Measurements from ENCODE around the gene SUPV3L1. TPM values are rescaled to one million over a fixed set of nuclear protein-coding genes. Genes with fewer than 3 reads are reported as not detected.

The SUPV3L1 gene
- total RNA-seq, 3 donors from 2014 or later = 23.7 to 33.5 (median 27.5) TPM

GRCh38 chr10:69253171-69253570, 73.1 kb downstream of the SUPV3L1 start:
- ATAC-seq (no peak), DNase-seq (no peak)
- Histone ChIP-seq H3K36me3 (ENCODE audit: low read depth) (no peaks in the 10 kb centered on the region), H3K9me3 (no peaks in the 10 kb centered on the region), H3K4me1 (ENCODE audit: low read depth) (no peaks in the 10 kb centered on the region), H3K4me3 (no peak overlapping the region)
- TF ChIP-seq, protein P1, sequence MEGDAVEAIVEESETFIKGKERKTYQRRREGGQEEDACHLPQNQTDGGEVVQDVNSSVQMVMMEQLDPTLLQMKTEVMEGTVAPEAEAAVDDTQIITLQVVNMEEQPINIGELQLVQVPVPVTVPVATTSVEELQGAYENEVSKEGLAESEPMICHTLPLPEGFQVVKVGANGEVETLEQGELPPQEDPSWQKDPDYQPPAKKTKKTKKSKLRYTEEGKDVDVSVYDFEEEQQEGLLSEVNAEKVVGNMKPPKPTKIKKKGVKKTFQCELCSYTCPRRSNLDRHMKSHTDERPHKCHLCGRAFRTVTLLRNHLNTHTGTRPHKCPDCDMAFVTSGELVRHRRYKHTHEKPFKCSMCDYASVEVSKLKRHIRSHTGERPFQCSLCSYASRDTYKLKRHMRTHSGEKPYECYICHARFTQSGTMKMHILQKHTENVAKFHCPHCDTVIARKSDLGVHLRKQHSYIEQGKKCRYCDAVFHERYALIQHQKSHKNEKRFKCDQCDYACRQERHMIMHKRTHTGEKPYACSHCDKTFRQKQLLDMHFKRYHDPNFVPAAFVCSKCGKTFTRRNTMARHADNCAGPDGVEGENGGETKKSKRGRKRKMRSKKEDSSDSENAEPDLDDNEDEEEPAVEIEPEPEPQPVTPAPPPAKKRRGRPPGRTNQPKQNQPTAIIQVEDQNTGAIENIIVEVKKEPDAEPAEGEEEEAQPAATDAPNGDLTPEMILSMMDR (IDR thresholded peaks at IDR 0.05) = no peak
- intact Hi-C loops (cut with DNase I, micrococcal nuclease) = no loop called here

GRCh38 chr10:69254877-69255276, 74.8 kb downstream of the SUPV3L1 start:
- no peak overlapping the region for H3K4me3 ChIP-seq

More at GRCh38 chr10:69254877-69255276, 74.8 kb downstream of the SUPV3L1 start:
- Histone ChIP-seq H3K9me3 (no peaks in the 10 kb centered on the region), H3K36me3 (ENCODE audit: low read depth) (no peaks in the 10 kb centered on the region), H3K4me1 (ENCODE audit: low read depth) (no peaks in the 10 kb centered on the region)
- no peak for DNase-seq
- intact Hi-C loops (cut with DNase I, micrococcal nuclease) = no loop called here
- no peak for ATAC-seq
- TF ChIP-seq, protein P1 (IDR thresholded peaks at IDR 0.05) = no peak

Other genes starting within 250 kb of the SUPV3L1 start
- gene DDX21, start 224.1 kb upstream of the SUPV3L1 start, total RNA-seq = 10 to 100 TPM; 24.5 to 35.6 (median 31.8) TPM
- gene KIFBP, start 191.4 kb upstream of the SUPV3L1 start, total RNA-seq = 10 to 100 TPM; 15.7 to 24.0 (median 19.5) TPM
- gene SRGN, start 92.1 kb upstream of the SUPV3L1 start, total RNA-seq = 10 to 100 TPM; 15.6 to 54.6 (median 43.9) TPM
- gene VPS26A, start 56.1 kb upstream of the SUPV3L1 start, total RNA-seq = 10 to 100 TPM; 51.7 to 64.0 (median 61.7) TPM
- 10 to 100 TPM; 20.2 to 31.2 (median 23.9) TPM for gene HKDC1, start 40.1 kb downstream of the SUPV3L1 start, total RNA-seq
- gene HK1, start 98.3 kb downstream of the SUPV3L1 start, total RNA-seq = 100 to 1,000 TPM in 1 of 3 donors, 10 to 100 TPM in 2; 63.9 to 102 (median 81.3) TPM
- 100 to 1,000 TPM in 1 of 3 donors, 1 to 10 TPM in 2; 6.3 to 204 (median 9.5) TPM for gene TACR2, start 236.7 kb downstream of the SUPV3L1 start, total RNA-seq